GM21367 (cell line): Measurements from ENCODE around the gene ZMAT2.
"Not testable (repeated sequence)": the region's sequence is repeated elsewhere in the genome, so short reads cannot be mapped to it uniquely, and the experiment has no call there.

Experiments
- ATAC-seq: cut with Tn5 transposase; IDR thresholded peaks from one replicate; pipeline ENCODE4 v1.9.1; 2021; ENCODE audit not compliant: unreplicated experiment

The ZMAT2 gene

GRCh38 chr5:140700177-140701144 lies at the start of gene ZMAT2:
Gene ZMAT2 (plus strand): TSS chr5:140700447. CDS start chr5:140700461, 14 bp downstream.
- ATAC-seq, result peak; percentile 93

GRCh38 chr5:140658870-140659269 lies 41.4 kb upstream of the ZMAT2 start:
- no peak for ATAC-seq

GRCh38 chr5:140660371-140660770 lies 39.9 kb upstream of the ZMAT2 start:
- ATAC-seq, result not testable (repeated sequence)

GRCh38 chr5:140664030-140664358 lies 36.3 kb upstream of the ZMAT2 start:
- ATAC-seq, result no peak

GRCh38 chr5:140664359-140665119 lies 35.7 kb upstream of the ZMAT2 start, which contains the start of gene WDR55:
Gene WDR55 (plus strand): TSS chr5:140664904. CDS start chr5:140664913, 9 bp downstream.
- peak; percentile 95 for ATAC-seq

- not testable (repeated sequence) for ATAC-seq
Measured at GRCh38 chr5:140671035-140671434, 29.2 kb upstream of the ZMAT2 start.

GRCh38 chr5:140671472-140672125 lies 28.6 kb upstream of the ZMAT2 start:
- no peak for ATAC-seq

GRCh38 chr5:140672455-140673186 lies 27.6 kb upstream of the ZMAT2 start:
- ATAC-seq, result no peak

GRCh38 chr5:140673187-140673976 lies 26.9 kb upstream of the ZMAT2 start, which contains the start of gene DND1:
Gene DND1 (minus strand): TSS chr5:140673576. CDS start chr5:140673542, 34 bp downstream.
- ATAC-seq, result no peak

- no peak for ATAC-seq
Measured at GRCh38 chr5:140674211-140674610, 26.0 kb upstream of the ZMAT2 start.

GRCh38 chr5:140674629-140675028 lies 25.6 kb upstream of the ZMAT2 start:
- ATAC-seq, result no peak

- ATAC-seq, result peak; percentile 35
Measured at GRCh38 chr5:140677947-140678346, 22.3 kb upstream of the ZMAT2 start.

GRCh38 chr5:140678993-140679392 lies 21.3 kb upstream of the ZMAT2 start:
- ATAC-seq, result no peak

- ATAC-seq, result no peak
Measured at GRCh38 chr5:140690376-140690932, 9.8 kb upstream of the ZMAT2 start.

- peak; percentile 98 for ATAC-seq
Measured at GRCh38 chr5:140690941-140691924, 9.0 kb upstream of the ZMAT2 start, which contains the start of the genes HARS1 and HARS2. Gene HARS1 (minus strand): TSS chr5:140691370. CDS start chr5:140691304, 66 bp downstream. Gene HARS2 (plus strand): TSS chr5:140691455. CDS start chr5:140691649, 194 bp downstream.

GRCh38 chr5:140694276-140694675 lies 6.0 kb upstream of the ZMAT2 start:
- ATAC-seq, result no peak

GRCh38 chr5:140696891-140697492 lies 3.3 kb upstream of the ZMAT2 start:
- no peak for ATAC-seq

GRCh38 chr5:140707812-140708211 lies 7.6 kb downstream of the ZMAT2 start:
- no peak for ATAC-seq
